WI38 (cell line): ENCODE data around the gene SPEF1.
A peak's percentile ranks its signal among the peaks of the same experiment; 100 is the strongest.

Source experiments
- H3K4me3 ChIP-seq: 2 replicates; pipeline ENCODE4 v1.5.1; 2011; ENCODE audit warnings: low read depth, mild to moderate bottlenecking, control low read depth, low read length
- CTCF ChIP-seq: IDR thresholded peaks from 2 replicates; pipeline ENCODE4 v1.5.1; 2012; ENCODE audit warnings: low read depth, mild to moderate bottlenecking, control low read depth, low read length

Gene SPEF1

GRCh38 chr20:3768342-3769130 lies 12.7 kb downstream of the SPEF1 start:
- peak; percentile 13; the same call in 1 of the 2 replicates for TF ChIP-seq CTCF
- peak overlapping the region; percentile 70 for H3K4me3 ChIP-seq

DNA sequence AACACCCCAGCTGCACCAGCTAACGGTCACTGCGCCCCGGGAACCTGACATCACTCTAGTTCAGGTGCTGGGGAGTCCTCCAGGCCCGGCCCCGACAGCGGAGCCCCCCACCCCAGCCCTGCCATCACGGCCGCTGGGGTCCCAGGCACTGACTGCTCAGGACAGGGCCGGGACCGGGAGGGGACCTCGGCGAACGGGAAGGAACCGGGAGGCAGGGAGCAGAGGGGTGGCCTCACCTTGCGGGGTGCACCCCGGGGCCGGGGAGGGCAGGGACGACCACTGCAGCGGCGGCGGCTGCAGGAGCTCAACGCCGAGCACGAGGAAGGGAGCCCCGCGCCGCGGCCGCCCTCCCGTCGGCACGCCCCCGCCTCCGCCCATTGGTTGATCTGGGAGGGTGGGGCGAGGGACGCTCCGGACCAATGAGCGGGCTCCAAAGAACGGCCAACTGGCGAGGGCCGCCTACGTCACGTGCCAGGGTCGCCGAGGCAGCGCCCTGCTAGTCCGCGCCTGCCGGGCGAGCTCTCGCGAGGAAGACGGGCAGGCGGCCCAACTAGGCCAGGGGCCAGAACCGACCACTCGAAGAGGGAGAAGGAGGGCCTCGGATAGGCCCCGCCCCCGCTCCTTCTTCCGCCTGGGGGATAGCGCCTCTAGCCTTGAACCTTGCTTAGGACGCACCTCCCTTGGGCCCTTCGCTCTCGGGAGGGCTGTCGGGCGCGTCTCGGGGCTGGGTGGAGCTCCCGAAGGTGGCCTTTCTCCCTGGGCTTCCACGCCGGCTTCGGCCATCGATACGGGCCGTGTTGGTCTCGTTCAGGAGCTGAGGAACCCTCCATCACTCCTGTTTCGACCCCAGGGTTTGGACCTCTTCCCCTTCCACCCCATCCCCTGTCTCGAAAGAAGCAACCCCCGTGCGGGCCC lies 13.6 kb downstream of the SPEF1 start, which contains the start of gene ADISSP:
ADISSP (minus strand) TSS at position 327 of the 915 bp plus-strand sequence. CDS start 7,653 bp downstream, outside the sequence.
- TF ChIP-seq CTCF, result no peak
- H3K4me3 ChIP-seq, result peak within 1 kb of the TSS; percentile 70

- peak overlapping the region; percentile 70 for H3K4me3 ChIP-seq
These were observed 14.2 kb downstream of the SPEF1 start for GRCh38 chr20:3767110-3767426.

DNA sequence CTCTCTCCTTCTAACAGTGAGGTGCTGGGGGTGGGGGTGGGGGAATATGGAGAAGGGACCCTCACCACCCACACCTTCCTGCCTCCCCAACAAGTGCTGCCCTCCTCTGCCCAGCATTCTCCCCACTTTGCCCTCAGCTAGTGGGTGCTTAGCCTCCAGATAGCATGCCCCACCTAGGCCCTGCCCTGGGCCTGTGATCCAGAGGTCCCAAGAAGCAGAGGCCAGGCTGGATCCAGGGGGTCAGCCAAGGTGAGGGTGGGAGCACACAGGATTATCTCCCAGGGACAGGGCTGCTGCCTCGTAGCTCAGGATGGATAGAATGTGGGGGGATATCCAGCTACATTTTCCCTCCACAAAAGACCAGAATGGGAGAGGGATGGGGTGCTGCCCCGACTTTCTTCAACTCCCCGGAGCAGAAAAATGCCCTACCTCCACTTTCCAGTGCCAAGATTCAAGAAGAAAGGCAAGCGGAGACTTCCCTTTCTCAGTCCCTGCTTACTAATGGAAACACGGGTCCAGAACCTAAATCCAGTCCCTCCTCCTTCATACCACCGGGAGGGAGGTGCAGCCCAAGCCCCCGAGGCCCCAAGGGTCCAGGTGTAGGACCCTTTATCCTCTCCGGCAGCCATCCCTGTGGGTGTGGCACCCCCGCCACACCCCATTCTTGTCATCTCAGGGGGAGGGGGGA lies 14.7 kb downstream of the SPEF1 start:
- no peak for TF ChIP-seq CTCF
- H3K4me3 ChIP-seq, result peak overlapping the region; percentile 70

More at GRCh38 chr20:3767110-3767426, 14.2 kb downstream of the SPEF1 start:
- no peak for TF ChIP-seq CTCF

GRCh38 chr20:3765171-3765882 lies 15.9 kb downstream of the SPEF1 start:
- H3K4me3 ChIP-seq, result no peak overlapping the region
- TF ChIP-seq CTCF, result no peak

DNA sequence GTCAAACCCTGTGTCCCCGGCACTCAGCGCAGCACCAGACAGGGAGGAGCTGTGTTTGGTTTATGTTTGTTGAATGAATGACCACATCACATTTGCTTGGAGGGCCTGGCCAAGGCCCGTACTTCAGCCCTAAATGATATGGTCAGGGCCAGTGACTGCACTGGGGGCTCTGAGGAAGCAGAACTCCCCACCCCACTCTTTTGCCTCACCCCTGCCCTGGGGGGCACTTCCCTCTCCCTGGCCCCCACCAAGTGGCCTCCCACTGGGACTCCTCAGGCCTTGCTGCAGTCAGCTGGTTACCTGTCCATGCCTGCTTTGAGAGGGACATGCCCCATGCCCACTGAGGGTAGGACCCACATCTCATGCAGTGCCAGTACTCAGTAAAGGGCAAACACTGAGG lies 16.6 kb downstream of the SPEF1 start:
- no peak overlapping the region for H3K4me3 ChIP-seq
- no peak for TF ChIP-seq CTCF
